CD4-positive, alpha-beta T cell (primary cell): Measurements from ENCODE around the gene PTPRC. TPM values are rescaled to one million over a fixed set of nuclear protein-coding genes. Genes with fewer than 3 reads are reported as not detected.
A peak's percentile ranks its signal among the peaks of the same experiment; 100 is the strongest.

Experiments
- ATAC-seq: fragments of 200-7000 bp; cut with Tn5 transposase; one replicate; pipeline ENCODE4 v1.10.0; 2022; ENCODE audit warnings: mild to moderate bottlenecking; ENCODE audit not compliant: poor library complexity
- CTCF ChIA-PET: fragments of 350-600 bp; sonication (Branson Sonifier 250); formaldehyde crosslinking; loops from one replicate; lab custom pipeline; 2021; ENCODE audit warnings: antibody characterized with exemption, inconsistent platforms; lab: Charles Lee
- POLR2A ChIA-PET: fragments of 350-600 bp; sonication (Branson Sonifier 250); formaldehyde crosslinking; loops from one replicate; lab custom pipeline; 2021; ENCODE audit warnings: antibody characterized with exemption, inconsistent platforms; lab: Charles Lee
- DNase-seq, 14 experiments: peaks; one replicate each; pipeline ENCODE4 v3.0.0-alpha.2; 2013 to 2020; ENCODE audit warnings: mixed read lengths in 2 of 14
- H3K27ac ChIP-seq, 2 donors: one replicate each; pipeline versions ENCODE4 v1.5.1 to v1.7.0; 2013; ENCODE audit warnings: low read length in 2 of 2, low read depth in 1 of 2, mild to moderate bottlenecking in 1 of 2
- H3K27me3 ChIP-seq, 2 experiments: 1 replicate in 1 of 2; 2 replicates in 1 of 2; pipeline versions ENCODE4 v1.6.1 to v1.7.0; 2013; ENCODE audit warnings: low read length in 2 of 2, control low read depth in 1 of 2, mild to moderate bottlenecking in 1 of 2, moderate library complexity in 1 of 2; ENCODE audit not compliant: insufficient read depth in 2 of 2, control insufficient read depth in 1 of 2
- H3K36me3 ChIP-seq: one replicate; pipeline ENCODE4 v1.6.1; 2013; ENCODE audit warnings: low read length, control low read depth; ENCODE audit not compliant: insufficient read depth
- H3K4me1 ChIP-seq: one replicate; pipeline ENCODE4 v1.6.1; 2013; ENCODE audit warnings: low read length, control low read depth; ENCODE audit not compliant: insufficient read depth
- H3K4me3 ChIP-seq: one replicate; pipeline ENCODE4 v1.5.1; 2013; ENCODE audit warnings: mild to moderate bottlenecking, low read length, moderate library complexity
- H3K9me3 ChIP-seq, 2 experiments: 1 replicate in 1 of 2; 2 replicates in 1 of 2; pipeline versions ENCODE4 v1.6.1 to v1.7.0; 2013; ENCODE audit warnings: low read length in 2 of 2, mild to moderate bottlenecking in 2 of 2, control low read depth in 1 of 2, moderate library complexity in 1 of 2; ENCODE audit not compliant: control insufficient read depth in 1 of 2, insufficient read depth in 1 of 2
- H3K27ac Mint-ChIP-seq: one replicate; pipeline ENCODE4 v1.8.0; 2020; ENCODE audit warnings: mixed read lengths
- H3K27me3 Mint-ChIP-seq: one replicate; pipeline ENCODE4 v1.8.0; 2021; ENCODE audit warnings: mixed read lengths
- H3K36me3 Mint-ChIP-seq: one replicate; pipeline ENCODE4 v1.8.0; 2021; ENCODE audit warnings: low read depth, mixed read lengths
- H3K4me1 Mint-ChIP-seq: one replicate; pipeline ENCODE4 v1.8.0; 2021; ENCODE audit warnings: low read depth, mixed read lengths
- H3K4me3 Mint-ChIP-seq: one replicate; pipeline ENCODE4 v1.8.0; 2020; ENCODE audit warnings: mild to moderate bottlenecking, mixed read lengths
- H3K9me3 Mint-ChIP-seq: one replicate; pipeline ENCODE4 v1.8.0; 2020; ENCODE audit warnings: mixed read lengths
- intact Hi-C, 2 experiments: fragments of 100-400 bp; cut with DNase I in 1 of 2; cut with micrococcal nuclease in 1 of 2; formaldehyde crosslinking; loops; one replicate each; pipeline versions ENCODE4 v1.15.1 to v1.9.0; 2023 to 2025; cut with DNase I, micrococcal nuclease
- total RNA-seq, 174 experiments: library from RNA in 2 of 174; stranded (reverse) in 2 of 174; gene quantifications; one replicate each; pipeline ENCODE4 v1.2.3 and lab custom pipeline; 2021 to 2026
- TF ChIP-seq, protein P1 (sequence below): fragments of 200-600 bp; IDR thresholded peaks from one replicate; pipeline ENCODE4 v1.8.0; 2022; ENCODE audit warnings: antibody characterized with exemption, mild to moderate bottlenecking

PTPRC gene
- total RNA-seq, 2 experiments from 2014 or later: 661 to 698 TPM

DNA sequence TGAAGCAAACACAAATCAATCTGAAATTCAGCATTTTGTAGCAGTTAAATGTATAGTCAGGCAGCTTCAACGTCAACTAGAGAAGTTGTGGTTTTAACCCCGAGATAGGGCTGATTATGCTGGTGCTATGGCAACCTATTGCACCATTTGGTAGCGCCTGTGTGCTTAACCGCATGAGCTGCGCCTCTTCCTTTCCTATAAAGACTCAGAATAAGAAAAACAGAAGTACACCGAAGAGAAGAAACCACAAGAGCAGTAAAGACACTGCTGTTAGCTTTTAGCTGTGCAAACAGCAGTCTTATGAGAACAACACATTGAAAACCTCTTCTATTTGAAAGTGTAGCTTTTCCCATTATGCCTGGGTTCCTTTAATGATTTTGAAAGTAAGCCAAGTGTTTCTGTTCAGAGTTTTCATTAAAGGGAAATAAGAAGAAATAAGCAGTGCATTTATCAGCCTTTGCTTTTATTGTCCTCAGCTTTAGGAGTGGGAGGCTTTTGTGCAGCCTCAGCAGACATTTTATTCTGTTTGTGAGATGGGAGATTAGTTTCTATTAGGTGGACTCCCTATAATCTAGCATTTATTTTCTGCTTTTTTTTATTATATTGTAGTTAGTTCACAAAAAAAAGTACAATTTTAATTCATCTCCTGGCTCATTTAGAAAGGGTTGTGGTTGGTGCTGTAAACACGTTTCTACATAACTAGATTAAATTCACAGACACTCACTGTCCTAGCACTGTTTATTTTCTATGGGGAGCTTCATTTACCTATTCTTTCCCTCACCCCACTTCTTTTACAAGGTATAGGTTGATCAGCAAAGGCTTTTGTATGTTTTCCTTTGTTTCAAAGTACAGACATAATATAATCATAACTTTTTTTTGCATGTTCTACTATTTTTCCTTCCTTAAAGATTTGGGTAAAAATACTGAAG, 43.3 kb downstream of the PTPRC start:
- H3K27ac ChIP-seq: peak overlapping the region; percentile 89 to 91
- ATAC-seq (peak; percentile 72), DNase-seq (peak; percentile 57 to 97 (median 76))
- H3K27ac Mint-ChIP-seq: peak overlapping the region; percentile 100
- H3K27me3 Mint-ChIP-seq: no peaks in the 10 kb centered on the region
- H3K4me3 ChIP-seq: peak overlapping the region; percentile 21
- H3K4me1 ChIP-seq: peaks cover 32% of the 10 kb centered on the region
- H3K4me1 Mint-ChIP-seq: peaks cover 86% of the 10 kb centered on the region
- ChIA-PET POLR2A (interaction anchor here (0.7 to 20.3 kb wide), 34 partner anchors 9 to 526 kb away, joined by 3 to 317 read pairs (median 6); partner anchors contain the start of genes NEK7 and PTPRC), CTCF (interaction anchor here (0.9 to 2.9 kb wide), 10 partner anchors 12 to 162 kb away, joined by 3 to 12 read pairs (median 6); no protein-coding TSS in a partner anchor)
- H3K36me3 ChIP-seq: peaks cover 19% of the 10 kb centered on the region
- peaks cover 60% of the 10 kb centered on the region for H3K36me3 Mint-ChIP-seq
- TF ChIP-seq, protein P1, sequence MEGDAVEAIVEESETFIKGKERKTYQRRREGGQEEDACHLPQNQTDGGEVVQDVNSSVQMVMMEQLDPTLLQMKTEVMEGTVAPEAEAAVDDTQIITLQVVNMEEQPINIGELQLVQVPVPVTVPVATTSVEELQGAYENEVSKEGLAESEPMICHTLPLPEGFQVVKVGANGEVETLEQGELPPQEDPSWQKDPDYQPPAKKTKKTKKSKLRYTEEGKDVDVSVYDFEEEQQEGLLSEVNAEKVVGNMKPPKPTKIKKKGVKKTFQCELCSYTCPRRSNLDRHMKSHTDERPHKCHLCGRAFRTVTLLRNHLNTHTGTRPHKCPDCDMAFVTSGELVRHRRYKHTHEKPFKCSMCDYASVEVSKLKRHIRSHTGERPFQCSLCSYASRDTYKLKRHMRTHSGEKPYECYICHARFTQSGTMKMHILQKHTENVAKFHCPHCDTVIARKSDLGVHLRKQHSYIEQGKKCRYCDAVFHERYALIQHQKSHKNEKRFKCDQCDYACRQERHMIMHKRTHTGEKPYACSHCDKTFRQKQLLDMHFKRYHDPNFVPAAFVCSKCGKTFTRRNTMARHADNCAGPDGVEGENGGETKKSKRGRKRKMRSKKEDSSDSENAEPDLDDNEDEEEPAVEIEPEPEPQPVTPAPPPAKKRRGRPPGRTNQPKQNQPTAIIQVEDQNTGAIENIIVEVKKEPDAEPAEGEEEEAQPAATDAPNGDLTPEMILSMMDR: no peak
- H3K4me3 Mint-ChIP-seq: peak overlapping the region; percentile 78
- H3K9me3 Mint-ChIP-seq: no peaks in the 10 kb centered on the region
- intact Hi-C loops: loop anchor here (1.0 to 10.0 kb wide), 9 partner anchors 13 to 767 kb away; partner anchors contain the start of genes LHX9 (in 1 of the 2), NEK7 (in 1 of the 2) and PTPRC (in 1 of the 2)
- no peaks in the 10 kb centered on the region for H3K9me3 ChIP-seq
- no peaks in the 10 kb centered on the region for H3K27me3 ChIP-seq

DNA sequence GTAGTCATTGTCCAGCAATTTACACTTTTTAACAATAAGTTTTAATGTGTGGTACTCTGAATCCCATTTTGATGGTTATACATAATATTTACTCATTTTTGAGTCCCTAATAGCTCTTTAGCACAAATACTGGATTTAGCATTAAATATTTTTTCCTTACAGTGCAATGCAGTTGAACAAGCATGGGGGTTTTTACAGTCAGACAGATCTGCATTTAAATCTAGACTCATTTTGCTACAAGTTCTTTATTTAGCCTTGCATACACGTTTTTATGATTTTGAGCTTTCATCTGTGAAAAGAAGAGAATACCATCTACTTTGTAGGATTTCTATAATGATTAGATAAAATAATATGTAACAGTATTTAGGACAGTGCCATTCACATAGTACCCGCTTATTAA, 44.0 kb downstream of the PTPRC start:
- H3K36me3 ChIP-seq: peaks cover 14% of the 10 kb centered on the region
- ATAC-seq: no peak
- TF ChIP-seq, protein P1: no peak
- H3K27me3 Mint-ChIP-seq: no peaks in the 10 kb centered on the region
- ChIA-PET CTCF (interaction anchor here (1.0 to 2.9 kb wide), 7 partner anchors 11 to 163 kb away, joined by 3 to 12 read pairs (median 6); no protein-coding TSS in a partner anchor), POLR2A (interaction anchor here (0.7 to 20.3 kb wide), 21 partner anchors 8 to 527 kb away, joined by 3 to 317 read pairs (median 10); partner anchors contain the start of genes NEK7 and PTPRC)
- intact Hi-C loops: loop anchor here (1.0 to 10.0 kb wide), 9 partner anchors 14 to 768 kb away; partner anchors contain the start of genes LHX9 (in 1 of the 2), NEK7 (in 1 of the 2) and PTPRC (in 1 of the 2)
- no peaks in the 10 kb centered on the region for H3K9me3 Mint-ChIP-seq
- peak in 1 of 14 experiments; percentile 35 for DNase-seq
- peak overlapping the region; percentile 21 for H3K4me3 ChIP-seq
- H3K27me3 ChIP-seq: no peaks in the 10 kb centered on the region
- peaks cover 86% of the 10 kb centered on the region for H3K4me1 Mint-ChIP-seq
- H3K36me3 Mint-ChIP-seq: peaks cover 53% of the 10 kb centered on the region
- peak overlapping the region; percentile 78 for H3K4me3 Mint-ChIP-seq
- peak overlapping the region; percentile 100 for H3K27ac Mint-ChIP-seq
- peak overlapping the region; percentile 89 to 91 for H3K27ac ChIP-seq
- H3K9me3 ChIP-seq: no peaks in the 10 kb centered on the region
- peaks cover 34% of the 10 kb centered on the region for H3K4me1 ChIP-seq

DNA sequence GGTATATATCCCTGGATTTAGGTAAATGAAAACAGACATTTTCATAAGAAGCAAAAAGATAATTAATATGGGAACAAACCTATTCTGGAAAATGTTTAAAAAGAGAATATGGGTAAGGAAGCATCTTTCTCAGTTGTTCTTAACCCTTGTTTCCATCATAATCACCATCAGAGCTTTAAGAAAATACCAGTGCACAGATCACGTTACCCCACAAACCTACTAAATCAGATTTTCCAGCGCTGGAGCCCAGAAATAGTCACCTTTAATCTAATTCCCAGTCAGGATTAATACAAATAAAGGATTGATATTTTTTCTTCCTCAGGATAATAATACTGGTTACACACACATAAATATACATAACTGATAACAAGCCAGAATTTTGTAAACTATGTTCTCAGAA, 44.6 kb downstream of the PTPRC start:
- H3K4me1 ChIP-seq: peaks cover 33% of the 10 kb centered on the region
- H3K9me3 ChIP-seq: no peaks in the 10 kb centered on the region
- ATAC-seq: no peak
- H3K27me3 ChIP-seq: no peaks in the 10 kb centered on the region
- no peak for DNase-seq
- H3K36me3 ChIP-seq: peaks cover 13% of the 10 kb centered on the region
- peak overlapping the region; percentile 89 to 91 for H3K27ac ChIP-seq
- TF ChIP-seq, protein P1: no peak
- Mint-ChIP-seq H3K4me3 (peak overlapping the region; percentile 78), H3K27ac (peak overlapping the region; percentile 100), H3K36me3 (peaks cover 47% of the 10 kb centered on the region), H3K4me1 (peaks cover 86% of the 10 kb centered on the region), H3K27me3 (no peaks in the 10 kb centered on the region), H3K9me3 (no peaks in the 10 kb centered on the region)
- intact Hi-C loops: loop anchor here (2.0 to 10.0 kb wide), 5 partner anchors 41 to 769 kb away; partner anchors contain the start of genes LHX9 (in 1 of the 2) and NEK7 (in 1 of the 2)
- CTCF ChIA-PET: interaction anchor here (1.2 to 2.9 kb wide), 2 partner anchors 152 to 160 kb away, joined by 3 to 12 read pairs; no protein-coding TSS in a partner anchor
- POLR2A ChIA-PET: interaction anchor here (0.5 to 20.3 kb wide), 11 partner anchors 8 to 164 kb away, joined by 3 to 317 read pairs (median 39); partner anchors contain the start of gene PTPRC
- H3K4me3 ChIP-seq: peak overlapping the region; percentile 21
